GM21381 (cell line): Measurements from ENCODE around the gene SAMD4A.

Source experiments
- ATAC-seq: cut with Tn5 transposase; IDR thresholded peaks from one replicate; pipeline ENCODE4 v1.9.1; 2021; ENCODE audit warnings: mild to moderate bottlenecking, moderate library complexity; ENCODE audit not compliant: unreplicated experiment

The SAMD4A gene

DNA sequence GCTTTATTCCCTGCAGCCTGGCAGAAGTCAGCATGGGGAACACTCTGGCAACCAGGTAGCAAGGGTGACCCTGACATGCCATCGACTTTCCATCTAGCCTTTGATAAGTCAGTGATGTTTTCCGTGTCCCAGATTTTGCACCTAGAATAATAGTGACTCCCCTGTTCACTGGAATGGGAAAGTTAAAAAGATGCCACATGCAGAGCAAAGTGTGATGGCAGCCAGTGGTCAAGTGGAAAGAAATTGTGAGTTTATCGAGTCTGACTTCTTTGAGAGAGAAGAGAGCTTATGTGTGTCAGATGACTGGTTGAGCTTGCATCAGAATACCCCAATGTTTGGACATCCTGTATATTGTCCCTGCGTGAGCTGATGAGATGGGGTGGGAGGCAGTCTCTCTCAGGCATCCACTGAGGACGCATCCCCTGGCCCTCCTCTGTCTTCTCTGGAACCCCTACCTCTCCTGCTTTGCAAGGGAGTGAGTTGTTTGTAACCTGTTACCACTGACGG lies 187.2 kb downstream of the SAMD4A start:
- no peak for ATAC-seq

DNA sequence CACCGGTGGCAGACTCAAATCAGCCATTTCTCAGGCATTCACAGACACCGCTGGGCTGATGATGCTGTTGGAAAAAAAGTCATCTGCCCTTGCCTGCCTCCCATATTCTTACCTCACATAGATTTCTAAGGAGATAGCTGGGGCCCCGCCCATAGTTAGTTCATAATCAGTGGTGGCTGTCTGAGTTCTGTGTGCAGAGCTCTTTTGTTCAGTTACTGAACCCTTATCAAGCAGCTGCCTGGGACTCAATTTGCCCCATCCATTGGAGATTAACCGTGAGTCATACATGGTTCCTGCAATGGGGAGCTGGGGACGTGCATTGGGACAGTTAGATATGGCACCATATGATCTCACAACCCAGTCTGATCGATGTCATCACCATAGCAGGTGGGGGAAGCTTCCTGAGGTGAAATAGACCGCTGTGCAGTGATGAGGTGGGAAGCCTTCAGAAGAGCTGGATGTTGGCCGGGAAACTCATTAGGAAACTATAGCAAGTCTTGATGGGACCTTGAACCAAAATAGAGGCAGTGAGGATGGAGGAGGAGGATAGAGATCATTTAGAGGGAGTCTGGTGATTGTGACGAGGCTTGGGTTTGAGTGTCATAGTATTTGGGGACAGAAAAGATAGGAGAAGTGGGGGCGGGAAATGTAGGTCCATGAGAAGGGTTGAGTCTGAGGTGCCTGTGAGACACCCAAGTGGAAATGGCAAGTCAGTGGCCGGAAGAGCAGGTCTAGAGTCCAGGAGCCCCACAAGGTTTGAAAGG lies 187.9 kb downstream of the SAMD4A start:
- ATAC-seq = no peak

DNA sequence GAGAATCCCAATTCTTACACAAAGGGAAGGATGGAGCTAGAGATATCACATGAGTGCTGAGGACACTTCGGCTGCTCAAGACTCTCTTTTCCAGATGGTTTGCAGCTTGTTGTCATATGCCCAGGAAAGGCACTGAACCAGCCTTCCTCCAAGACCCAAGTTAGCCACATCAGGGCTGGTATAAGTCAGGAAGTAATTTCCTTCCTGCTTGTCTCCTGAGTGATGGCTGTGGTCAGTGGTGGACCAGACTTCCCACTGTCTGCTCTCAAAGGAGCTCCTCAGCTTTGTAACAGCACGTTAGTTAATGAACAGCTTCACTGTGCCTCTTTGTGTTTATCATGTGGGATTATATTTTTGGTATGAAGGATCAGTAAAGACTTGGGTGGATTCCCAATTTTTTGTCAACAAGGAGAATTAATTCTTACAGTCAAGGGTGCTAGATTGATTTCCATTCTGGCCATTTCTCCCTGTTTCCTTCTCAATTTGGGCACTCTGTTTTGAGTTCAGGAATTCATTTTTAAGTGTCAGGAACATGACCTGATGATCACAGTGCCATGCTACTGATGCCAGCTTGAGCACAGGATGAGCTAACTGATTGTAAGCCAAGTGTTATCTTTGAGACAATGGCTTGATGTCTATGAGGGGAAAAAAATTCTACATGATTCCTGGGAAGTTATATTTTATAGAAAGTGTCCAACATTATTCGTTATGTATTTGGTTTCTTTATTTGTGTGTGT lies 189.9 kb downstream of the SAMD4A start:
- no peak for ATAC-seq

GRCh38 chr14:54758041-54758440 lies 191.1 kb downstream of the SAMD4A start:
- ATAC-seq = no peak

GRCh38 chr14:54759982-54760585 lies 193.2 kb downstream of the SAMD4A start:
- no peak for ATAC-seq

- no peak for ATAC-seq
Observed at GRCh38 chr14:54760866-54761575, 194.1 kb downstream of the SAMD4A start.

- no peak for ATAC-seq
Observed at GRCh38 chr14:54761835-54762234, 194.9 kb downstream of the SAMD4A start.

DNA sequence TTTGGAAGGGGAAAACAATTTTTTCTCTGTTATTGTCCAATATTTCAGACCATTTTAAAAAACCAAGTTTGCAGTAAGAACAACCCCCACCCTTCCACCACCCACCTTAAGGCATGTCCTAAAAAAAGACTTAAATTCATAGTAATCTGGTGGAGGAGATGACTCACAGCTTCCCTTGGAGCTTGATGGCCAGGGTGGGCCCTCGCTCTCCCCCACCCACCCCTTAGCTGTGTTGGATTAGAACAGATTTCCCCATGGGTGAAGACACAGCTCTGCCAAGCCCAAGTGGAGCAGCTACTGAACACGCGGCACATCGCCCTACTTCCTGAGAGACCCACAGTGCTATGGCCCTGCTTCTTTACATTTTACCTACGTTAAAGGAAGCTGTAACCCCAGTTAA lies 195.4 kb downstream of the SAMD4A start:
- no peak for ATAC-seq

DNA sequence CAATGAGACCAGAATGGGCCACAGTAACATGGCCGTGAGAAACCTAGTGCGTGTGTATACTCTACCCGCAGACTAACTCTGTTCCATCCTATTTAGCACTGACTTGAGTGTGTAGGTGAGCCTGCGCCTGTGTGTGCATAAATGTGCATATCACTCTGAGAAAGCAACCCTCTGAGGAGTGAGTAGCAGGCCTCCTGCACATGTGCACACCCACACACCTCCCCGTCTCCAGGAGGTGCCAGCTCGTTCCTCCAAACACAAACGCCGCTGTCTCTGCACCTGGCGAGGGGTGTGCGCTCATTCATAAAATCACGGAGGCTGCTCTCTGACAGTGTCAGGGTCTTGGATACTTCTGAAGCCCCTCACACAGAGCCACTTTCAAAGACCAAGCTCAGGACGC lies 196.8 kb downstream of the SAMD4A start:
- ATAC-seq = no peak

DNA sequence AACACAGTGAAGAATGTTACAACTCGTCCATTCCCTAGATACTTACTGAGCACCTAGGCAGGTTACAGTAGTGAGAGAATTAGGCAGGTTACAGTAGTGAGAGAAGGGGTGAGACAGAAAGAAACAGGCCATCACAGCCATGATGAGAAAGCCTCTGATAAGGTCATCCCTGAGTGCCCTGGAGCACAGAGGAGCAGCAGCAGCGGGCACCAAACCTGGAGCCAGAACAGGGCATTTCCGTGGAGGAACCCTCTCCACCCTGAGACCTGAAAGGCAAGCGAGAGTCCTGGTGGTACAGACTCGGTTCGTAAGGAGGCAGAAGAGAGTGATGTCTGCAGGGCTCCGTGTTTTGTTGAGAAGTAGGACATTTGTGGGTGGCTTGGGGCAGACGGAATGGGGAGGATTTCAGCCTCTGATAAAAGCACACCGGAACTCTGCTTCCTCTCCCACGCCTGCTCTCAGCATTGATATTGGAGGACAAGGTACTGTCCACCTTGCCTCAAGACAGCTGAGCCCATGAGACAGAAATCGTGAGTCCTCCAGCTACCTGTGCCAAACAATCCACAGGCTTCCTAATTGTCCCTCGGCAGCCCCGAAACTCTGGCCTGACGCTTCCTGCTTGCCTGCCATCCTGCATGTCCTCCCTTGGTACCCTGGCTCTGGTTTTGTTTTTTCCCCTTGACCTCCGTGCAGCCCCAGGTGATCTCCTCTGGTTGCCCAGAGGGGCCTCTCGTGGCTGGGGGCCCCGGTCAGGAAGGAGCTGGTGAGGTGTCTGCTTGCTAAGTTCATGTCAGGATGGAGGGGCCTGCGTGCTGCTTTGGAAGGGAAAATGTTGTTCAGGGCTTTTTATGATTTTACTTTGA lies 199.6 kb downstream of the SAMD4A start:
- no peak for ATAC-seq

- no peak for ATAC-seq
Observed at GRCh38 chr14:54767139-54767431, 200.2 kb downstream of the SAMD4A start.

- ATAC-seq = no peak
Observed at GRCh38 chr14:54767450-54767849, 200.5 kb downstream of the SAMD4A start.

GRCh38 chr14:54768501-54769129 lies 201.7 kb downstream of the SAMD4A start:
- no peak for ATAC-seq

DNA sequence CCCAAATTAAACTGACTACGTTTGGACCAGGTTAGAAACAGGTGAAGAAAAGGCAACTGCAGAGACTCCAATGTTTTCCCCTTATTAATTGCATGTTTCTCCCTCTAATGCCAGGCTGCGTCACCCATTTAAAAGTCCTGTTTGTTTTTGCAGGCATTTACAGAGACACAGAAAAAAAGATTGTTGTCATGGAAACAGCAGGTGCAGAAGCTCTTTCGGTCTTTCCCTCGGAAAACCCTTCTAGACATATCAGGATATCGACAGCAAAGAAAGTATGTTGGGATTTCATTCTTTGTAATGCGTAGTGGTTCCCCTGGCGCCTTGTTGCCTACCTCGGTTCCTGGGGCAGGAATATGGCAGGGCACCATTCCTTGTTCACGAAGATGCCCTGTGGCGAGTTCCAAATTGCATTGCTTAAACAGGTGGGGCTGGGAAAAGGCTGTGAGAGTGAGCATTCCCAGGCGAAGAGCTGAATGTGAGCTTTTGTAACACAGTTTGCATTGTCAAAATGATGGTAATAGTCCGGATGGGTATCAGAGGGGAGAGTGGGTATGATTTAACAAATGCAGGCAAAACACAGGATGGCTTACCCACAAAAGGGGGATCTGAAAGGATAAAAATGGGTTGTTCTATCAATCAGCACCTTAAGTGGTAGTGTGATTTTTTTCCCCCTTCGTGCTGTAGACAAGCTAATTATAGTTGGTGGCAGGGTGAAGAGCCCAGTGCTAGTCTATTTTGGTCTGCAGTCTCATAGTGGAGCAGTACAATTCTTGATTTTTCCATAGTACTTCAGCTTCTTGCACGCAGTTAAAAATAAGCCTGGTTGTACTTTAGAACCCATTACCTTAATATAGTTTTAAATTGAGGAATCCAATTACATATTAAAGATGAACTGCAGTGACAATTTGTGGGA lies 203.3 kb downstream of the SAMD4A start:
- ATAC-seq = no peak

GRCh38 chr14:54771411-54772027 lies 204.6 kb downstream of the SAMD4A start:
- ATAC-seq = no peak

GRCh38 chr14:54772451-54772881 lies 205.5 kb downstream of the SAMD4A start:
- no peak for ATAC-seq

GRCh38 chr14:54773171-54774006 lies 206.5 kb downstream of the SAMD4A start:
- no peak for ATAC-seq

DNA sequence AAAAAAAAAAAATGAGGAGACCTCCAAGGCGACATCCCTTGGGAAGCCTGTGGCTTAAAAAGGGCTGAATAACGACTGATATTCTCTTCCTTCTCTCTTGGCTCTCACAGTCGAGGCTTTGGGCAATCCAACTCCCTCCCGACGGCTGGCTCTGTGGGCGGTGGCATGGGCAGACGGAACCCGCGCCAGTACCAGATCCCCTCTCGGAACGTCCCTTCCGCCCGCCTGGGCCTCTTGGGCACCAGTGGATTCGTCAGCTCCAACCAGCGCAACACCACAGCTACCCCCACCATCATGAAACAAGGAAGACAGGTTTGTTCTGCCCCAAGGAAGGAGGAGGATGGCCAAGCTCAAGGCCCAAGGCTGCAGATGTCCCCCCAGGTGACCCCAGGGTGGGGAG lies 207.9 kb downstream of the SAMD4A start:
- no peak for ATAC-seq
